Activated gamma-delta T cell (primary cell): ENCODE results near the gene MOV10L1.
"Not testable (repeated sequence)": the region's sequence is repeated elsewhere in the genome, so short reads cannot be mapped to it uniquely, and the experiment has no call there.

ENCODE experiments used
- DNase-seq: peaks from one replicate; lab custom pipeline; 2025; lab: John Stamatoyannopoulos, UW

Gene MOV10L1

GRCh38 chr22:50157709-50158375 lies 68.0 kb downstream of the MOV10L1 start:
- no peak for DNase-seq

- DNase-seq: no peak
These were observed 71.1 kb downstream of the MOV10L1 start for GRCh38 chr22:50160947-50161346.

DNA sequence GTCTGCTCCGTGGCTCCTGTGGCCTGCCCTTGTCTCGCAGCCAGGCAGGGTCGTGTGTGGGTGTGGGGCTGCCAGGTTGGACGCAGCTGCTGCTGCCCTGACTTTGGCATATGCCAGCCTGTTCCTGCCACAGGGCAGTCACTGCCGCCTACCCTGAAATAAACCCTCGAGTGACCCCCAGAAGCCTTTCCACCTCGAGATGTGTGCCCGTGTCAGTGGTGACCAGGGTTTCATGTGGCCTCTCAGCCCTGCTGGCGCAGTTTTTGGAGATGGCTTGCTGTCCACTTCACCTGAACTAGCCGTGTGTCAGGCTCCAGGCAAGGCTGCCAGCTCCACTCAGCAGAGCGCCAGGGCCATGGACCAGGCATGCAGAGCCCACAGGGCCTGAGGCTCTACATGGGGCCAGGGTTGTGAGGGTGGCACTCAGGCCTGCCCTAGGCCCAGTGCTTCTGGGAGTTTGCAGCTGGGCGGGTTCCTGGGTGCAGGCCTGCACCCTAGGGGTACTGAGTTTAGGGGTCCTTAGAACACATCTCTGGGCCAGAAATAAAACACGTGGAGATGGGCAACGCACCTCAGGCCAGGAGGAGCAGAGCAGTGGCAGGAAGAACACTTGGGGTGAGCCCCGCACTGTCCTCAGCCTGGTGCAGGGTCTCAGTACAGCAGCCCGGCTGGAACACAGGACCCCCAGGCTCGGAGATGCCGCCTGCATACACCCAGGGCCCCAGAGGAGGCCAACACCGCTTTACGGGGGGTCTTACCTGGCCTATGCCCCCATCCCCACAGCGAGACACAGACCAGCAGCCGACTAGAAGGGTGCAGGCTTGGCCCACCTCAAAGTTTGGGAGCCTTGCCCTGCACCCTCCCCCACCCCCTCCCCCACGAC lies 71.9 kb downstream of the MOV10L1 start:
- no peak for DNase-seq

DNA sequence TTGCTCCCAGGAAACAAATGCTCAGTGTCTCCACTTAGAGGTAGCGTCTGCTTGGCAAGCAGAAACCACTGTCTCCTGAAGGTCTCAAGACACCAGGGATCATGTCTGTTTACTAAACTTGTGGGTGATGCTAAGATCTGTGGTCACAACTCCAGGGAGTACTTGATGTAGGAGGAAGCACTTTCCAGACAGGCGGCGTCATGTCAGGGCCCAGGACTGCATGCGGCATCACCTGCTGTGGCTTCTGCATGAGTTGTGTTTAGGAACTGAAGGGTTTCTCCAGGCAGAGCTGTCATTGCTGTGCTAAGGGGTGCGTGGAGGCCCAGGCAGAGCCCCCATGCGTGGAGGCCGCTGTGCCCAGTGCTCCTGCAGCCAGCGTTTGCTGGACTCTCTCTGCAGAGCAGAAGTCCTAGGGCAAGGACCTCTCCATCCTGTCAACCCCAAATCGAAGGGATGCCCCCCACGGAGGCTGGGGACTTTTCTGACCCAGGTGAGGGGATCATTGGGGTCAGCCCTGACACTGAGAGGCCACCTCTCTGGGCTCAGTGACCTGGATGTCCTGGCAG lies 72.7 kb downstream of the MOV10L1 start:
- DNase-seq: no peak

- no peak for DNase-seq
These were observed 75.8 kb downstream of the MOV10L1 start for GRCh38 chr22:50165436-50166123.

DNA sequence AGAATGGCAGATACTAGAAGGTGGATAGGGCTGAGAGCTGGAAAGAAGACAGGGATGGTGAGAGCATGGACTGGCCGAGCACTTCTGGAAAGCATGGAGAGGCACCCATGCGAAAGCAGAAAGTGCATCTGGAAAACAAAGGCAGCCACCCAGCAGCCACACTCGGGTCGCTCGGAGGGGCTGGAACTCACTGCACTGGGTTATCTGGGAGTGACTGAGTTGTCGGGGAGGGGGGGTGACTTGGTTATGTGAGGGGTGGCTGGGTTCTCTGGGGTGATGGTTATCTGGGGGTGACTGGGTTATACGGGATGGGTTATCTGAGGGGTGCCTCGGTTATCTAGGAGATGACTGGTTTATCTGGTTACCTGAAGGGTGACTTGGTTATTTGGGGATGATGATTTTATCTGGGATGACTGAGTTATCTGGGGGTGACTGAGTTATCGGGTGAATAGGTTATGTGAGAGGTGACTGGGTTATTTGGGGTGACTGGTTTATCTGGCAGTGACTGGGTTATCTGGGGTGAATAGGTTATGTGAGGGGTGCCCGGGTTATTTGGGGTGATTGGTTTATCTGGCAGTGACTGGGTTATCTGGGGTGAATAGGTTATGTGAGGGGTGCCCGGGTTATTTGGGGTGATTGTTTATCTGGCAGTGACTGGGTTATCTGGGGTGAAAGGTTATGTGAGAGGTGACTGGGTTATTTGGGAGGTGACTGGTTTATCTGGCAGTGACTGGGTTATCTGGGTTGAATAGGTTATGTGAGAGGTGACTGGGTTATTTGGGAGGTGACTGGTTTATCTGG lies 78.1 kb downstream of the MOV10L1 start:
- DNase-seq: no peak

DNA sequence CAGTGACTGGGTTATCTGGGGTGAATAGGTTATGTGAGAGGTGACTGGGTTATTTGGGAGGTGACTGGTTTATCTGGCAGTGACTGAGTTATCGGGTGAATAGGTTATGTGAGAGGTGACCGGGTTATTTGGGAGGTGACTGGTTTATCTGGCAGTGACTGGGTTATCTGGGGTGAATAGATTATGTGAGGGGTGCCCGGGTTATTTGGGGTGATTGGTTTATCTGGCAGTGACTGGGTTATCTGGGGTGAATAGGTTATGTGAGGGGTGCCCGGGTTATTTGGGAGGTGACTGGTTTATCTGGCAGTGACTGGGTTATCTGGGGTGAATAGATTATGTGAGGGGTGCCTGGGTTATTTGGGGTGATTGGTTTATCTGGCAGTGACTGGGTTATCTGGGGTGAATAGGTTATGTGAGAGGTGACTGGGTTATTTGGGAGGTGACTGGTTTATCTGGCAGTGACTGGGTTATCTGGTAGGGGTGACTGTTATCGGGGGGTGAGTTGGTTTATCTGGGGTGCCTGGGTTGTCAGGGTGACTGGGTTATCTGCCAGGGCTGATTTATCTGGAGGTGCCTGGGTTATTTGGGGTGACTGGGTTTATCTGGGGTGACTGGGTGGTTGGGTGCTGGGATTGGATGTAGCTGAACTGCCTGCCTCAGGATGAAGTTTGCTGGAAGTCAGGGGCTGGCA lies 78.8 kb downstream of the MOV10L1 start:
- not testable (repeated sequence) for DNase-seq

GRCh38 chr22:50169181-50169759 lies 79.5 kb downstream of the MOV10L1 start:
- no peak for DNase-seq

DNA sequence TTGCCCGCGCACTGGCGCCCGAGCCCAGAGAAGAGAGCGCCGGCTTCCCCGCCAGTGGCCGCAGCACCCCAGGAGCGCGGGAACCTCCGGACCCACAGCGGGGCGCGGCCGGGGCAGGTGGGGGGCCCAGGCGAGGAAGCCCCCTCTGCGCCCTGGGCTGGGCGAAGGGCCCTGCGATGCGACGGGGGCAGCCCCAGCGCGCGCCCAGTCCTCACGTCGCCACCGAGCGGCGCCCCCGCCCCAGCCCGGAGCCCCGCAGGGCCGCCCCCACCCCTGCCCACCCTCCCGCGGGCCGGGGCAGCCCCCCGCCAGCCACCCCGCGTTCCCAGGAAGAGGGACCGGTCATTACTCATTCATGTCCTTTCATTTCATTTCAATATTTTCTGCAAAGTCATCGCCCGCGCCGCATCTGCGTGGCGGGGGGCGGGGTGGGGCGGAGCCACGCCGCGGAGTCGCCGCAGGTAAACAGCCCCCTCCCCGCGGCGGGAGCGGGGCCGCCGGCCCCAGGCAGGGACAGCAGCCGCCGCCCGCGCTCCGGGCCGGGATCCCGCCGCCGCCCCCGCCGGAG lies 80.1 kb downstream of the MOV10L1 start:
- no peak for DNase-seq

DNA sequence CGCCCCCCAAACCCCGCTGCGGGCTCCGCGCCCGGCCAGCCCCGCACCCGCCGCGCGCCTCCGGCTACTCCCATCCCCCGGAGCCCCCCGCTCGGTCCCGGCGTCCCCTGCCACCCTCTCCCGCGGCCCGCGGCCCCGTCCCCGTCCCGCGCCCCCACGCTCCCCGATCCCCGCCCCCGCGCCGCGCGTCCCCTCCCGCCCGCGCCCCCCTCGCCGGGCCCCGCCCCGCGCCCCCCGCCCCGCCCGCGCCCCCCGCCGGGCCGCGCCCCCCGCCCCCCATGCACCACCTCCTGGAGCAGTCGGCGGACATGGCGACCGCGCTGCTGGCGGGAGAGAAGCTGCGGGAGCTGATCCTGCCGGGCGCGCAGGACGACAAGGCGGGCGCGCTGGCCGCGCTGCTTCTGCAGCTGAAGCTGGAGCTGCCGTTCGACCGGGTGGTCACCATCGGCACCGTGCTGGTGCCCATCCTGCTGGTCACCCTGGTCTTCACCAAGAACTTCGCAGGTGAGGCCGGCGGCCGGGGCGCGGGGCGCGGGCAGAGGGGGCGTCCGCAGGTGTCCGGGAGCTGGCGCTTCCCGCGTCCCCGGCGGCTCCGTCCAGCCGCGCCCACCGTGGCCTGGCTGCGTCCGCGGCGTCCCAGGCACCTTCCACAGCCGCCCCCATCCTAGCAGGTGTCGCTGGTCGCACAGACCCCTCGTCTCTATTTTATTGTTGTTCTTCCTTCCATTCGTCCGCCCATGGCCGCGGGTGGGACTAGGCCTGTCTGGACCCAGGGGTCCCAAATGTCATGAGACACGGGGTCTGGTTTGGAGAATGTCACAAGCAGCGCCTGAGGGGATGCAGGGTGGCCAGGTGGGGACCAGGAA lies 80.9 kb downstream of the MOV10L1 start, which contains the start of gene PANX2:
Gene PANX2 (plus strand): TSS at position 279 of the 866 bp plus-strand sequence. CDS start 0 bp downstream, at position 279.
- no peak for DNase-seq

DNA sequence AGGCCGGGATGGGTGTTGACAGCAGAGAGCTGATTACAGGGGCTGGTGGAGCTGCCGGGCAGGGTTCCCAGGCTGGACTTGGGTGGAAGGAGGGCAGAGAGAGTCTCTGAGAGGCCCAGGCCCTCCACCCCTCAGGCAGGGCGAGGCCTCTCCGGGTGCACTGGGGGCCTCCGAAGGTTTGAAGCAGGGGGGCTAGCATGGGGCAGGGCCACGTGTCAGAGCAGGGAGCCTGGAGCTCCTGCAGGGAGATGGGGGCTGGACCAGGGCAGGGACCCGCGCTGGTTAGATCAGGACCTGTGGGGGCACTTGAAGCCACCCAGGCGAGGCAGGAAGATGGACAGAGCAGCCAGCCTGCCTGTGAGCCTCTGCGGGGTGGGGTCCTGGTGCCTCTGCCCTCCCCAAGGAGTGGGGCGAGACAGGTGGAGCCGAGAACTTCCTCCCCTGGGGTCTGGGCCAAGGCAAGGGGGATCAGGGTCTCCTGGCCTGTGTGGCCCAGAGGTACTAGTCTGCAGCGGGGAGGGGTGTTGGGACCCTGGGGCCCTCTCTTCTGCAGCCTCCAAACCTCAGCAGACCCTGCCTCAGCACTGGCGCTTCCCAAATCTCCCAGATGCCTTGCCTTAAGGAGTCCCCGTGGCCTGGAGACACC lies 81.6 kb downstream of the MOV10L1 start:
- DNase-seq: no peak

DNA sequence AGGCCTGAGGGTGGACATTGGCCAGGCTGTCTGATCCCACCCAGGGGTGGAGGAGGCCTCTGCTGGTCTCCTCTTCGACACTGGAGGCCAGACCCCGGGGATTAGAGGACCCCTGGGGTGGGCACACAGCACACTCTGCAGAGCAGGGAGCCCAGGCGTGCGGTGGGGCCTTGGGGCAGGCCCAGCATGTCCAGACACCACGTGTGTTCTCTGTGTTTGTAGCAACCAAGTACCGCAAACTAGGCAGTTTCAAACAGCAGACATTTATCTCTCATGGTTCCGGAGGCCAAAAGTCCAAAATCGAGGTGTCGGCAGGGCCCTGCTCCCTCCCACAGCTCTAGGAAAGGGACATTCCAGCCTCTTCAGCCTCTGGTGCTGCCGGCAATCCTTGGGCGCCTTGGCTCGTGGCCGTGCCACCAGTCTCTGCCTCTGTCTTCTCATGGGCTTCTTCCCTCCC lies 82.2 kb downstream of the MOV10L1 start:
- no peak for DNase-seq

DNA sequence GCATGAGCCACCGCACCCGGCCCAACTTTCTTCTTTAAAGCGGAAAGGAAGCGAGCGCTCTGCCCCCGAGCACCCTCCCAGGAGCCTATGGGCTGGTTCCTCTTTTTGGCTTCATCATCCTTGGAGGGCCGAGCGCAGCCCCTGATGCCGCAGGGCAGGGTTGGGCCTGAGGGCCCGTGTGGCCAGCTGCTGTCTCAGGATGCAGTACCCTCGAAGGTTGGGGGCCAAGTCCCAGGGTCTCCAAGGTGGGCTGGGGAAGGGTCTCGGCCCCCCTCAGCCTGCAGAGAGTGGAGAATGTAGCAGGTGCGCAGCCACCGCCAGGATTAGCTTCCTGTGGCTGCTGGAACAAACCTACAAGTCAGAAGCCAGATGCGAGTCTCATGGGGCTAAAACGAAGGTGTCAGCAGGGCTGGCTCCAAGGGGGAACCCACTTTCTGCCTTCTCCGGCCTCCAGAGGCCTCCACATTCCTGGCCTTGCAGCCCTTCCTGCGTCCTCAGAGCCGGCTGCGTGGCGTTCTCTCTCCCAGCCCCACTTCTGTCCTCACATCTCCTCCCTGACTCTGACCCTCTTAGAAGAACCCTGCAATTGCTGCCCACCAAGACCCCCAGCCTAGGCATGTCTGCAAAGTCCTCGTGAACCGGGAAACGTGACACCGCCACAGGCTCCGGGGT lies 83.6 kb downstream of the MOV10L1 start:
- DNase-seq: no peak

GRCh38 chr22:50173983-50174355 lies 84.2 kb downstream of the MOV10L1 start:
- no peak for DNase-seq

GRCh38 chr22:50174382-50175190 lies 84.8 kb downstream of the MOV10L1 start:
- no peak for DNase-seq

DNA sequence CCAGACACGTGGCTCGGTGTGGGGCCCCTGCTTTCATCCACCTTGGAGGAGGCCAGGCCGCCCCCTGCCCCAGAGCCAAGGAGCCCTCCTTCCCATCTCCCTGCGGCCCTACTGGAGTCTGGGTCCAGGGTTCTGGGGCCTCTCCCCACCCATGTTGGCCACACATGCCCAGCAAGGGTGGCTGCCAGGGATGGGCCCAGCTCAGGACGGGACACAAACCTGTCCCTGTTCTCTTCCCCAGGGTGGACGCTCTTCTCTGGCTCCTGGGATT lies 85.3 kb downstream of the MOV10L1 start:
- DNase-seq: no peak
